HG03103 (cell line): Measurements from ENCODE around the gene MINDY4.
"Not testable (repeated sequence)": the region's sequence is repeated elsewhere in the genome, so short reads cannot be mapped to it uniquely, and the experiment has no call there.

Experiments
- ATAC-seq: cut with Tn5 transposase; IDR thresholded peaks from one replicate; pipeline ENCODE4 v1.9.1; 2021; ENCODE audit warnings: low read depth; ENCODE audit not compliant: unreplicated experiment

Gene MINDY4

DNA sequence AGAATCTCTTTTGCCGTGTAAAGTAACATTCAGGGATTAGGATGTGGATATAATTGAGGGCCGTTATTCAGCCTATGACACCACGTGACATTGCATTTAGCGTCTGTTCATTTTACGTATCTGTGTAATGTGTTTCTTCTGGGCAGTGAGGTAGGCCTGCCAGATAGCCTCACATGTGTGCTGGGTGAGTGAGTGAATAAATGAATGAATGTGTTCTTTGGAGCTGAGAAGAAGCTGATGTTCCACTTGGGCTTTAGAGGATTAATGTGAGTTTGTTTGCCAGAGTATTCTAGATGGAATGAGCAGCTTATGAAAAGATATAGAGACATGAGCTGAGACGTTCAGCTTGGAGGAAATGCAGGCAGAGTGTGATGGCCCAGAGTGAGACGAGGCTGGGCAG is 55.0 kb downstream of the MINDY4 start:
- ATAC-seq: no peak

DNA sequence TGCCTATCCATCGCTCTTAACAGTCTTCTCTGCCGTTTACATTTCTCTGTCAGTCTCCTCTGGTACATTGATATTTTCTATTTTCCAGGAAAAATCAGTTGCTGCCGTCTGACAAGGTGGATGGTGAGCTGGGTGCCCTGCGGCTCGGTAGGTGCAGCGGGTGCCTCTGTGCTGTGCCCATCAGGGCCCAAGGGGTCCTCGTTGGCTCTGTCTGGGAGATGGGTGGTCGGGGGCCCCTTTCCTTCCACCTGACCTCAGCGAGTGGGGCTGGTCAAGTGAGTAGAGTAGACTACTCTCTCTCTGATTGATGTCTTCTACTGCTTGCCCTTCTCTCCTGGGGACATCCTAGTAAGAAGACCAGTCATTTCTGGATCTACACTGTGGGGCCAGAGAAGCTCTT is 57.4 kb downstream of the MINDY4 start:
- ATAC-seq: no peak

DNA sequence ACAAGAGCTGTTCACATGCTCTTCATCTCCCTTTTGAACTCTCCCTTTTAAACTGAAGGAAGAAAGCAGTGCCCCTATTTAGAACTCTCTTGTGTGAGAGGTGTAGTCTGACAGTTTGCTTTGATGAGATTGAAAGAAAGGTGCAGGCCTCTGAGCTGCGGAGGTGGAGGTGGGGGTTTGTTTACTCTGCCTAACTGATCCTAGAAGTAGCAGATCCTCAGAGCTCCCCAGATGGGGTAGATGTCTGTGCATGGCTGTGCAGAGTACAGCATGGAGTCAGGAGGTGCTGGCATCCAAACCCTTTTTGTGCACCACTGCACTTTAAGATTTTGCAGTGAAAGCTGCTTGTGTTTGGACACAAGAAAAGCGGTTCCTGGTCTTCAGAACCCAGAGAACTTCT is 58.3 kb downstream of the MINDY4 start:
- ATAC-seq: no peak

- no peak for ATAC-seq
These were observed 60.0 kb downstream of the MINDY4 start for GRCh38 chr7:30831227-30831626.

DNA sequence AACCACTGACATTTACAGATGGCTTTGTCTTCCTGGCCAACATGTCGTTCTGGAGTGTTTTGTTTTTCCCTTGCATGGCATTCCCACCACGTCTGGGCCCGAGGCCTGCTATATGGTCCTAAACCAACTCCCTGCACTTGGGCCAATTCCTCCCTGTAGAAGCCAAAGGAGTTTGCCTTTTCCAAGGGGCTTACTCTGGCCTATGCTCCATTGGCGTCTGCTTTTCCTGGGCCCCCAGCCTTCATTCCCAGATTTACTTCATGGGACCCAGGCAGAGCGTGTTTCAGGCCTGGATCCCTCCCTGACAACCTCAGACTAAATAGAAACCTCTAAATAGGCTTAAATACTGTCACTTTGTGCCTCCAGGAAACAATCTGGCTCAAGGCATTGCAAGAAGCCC is 60.7 kb downstream of the MINDY4 start:
- ATAC-seq: no peak

DNA sequence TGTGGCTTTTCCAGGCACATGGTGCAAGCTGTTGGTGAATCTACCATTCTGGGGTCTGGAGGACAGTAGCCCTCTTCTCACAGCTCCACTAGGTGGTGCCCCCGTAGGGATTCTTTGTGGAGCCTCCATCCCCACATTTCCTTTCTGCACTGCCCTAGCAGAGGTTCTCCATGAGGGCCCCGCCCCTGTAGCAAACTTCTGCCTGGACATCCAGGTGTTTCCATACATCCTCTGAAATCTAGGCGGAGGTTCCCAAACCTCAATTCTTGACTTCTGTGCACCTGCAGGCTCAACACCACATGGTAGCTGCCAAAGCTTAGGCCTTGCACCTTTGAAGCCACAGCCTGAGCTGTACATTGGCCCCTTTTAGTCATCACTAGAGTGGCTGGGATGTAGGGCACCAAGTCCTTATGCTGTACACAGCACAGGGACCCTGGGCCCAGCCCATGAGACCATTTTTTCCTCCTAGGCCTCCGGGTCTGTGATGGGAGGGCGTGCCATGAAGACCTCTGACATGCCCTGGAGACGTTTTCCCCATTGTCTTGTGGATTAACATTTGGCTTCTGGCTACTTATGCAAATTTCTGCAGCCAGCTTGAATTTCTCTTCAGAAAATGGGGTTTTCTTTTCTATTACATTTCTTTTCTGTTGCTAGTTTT is 62.9 kb downstream of the MINDY4 start:
- not testable (repeated sequence) for ATAC-seq

- no peak for ATAC-seq
These were observed 64.2 kb downstream of the MINDY4 start for GRCh38 chr7:30835396-30835915.

DNA sequence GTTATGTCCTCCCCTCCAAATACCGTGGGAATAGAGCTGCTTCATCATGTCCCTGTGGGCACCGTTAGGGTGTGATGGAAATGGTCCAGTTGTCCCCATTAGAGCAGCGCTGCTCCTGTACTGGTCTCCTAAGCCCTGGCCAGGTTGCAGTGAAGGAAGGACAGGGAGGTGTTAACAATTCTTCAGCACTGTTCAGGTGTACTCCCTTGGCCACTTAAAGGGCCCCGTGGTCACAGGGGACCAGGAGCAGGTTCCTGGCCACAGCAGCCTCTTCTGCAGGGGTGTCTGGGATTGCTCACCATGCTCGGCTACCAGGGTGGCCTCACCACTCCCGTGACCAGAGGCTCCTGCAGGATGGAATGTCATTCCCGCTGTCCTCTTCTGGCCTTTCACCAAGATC is 65.8 kb downstream of the MINDY4 start:
- ATAC-seq: no peak

- no peak for ATAC-seq
These were observed 66.4 kb downstream of the MINDY4 start for GRCh38 chr7:30837581-30837980.

DNA sequence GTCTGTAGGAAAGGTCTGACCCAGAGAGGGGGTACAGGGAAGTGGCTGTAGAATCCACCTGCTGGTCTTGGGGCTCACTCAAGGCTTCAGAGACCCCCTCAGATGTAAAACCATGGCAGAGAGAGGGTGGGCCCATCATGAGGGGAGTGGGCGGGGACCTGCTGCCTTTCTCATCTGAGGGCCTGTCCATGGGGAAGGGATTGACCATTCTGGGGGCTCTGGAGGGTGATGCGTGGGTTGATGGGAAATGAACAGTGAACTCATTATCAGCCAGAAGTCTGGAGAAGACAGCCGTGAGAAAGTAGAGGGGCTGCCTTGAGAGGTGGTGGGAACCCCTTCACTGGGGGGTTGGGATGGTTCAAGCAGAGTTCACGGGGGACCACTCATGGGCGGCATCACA is 66.8 kb downstream of the MINDY4 start:
- no peak for ATAC-seq

GRCh38 chr7:30840141-30841024 is 69.2 kb downstream of the MINDY4 start:
- ATAC-seq: no peak

DNA sequence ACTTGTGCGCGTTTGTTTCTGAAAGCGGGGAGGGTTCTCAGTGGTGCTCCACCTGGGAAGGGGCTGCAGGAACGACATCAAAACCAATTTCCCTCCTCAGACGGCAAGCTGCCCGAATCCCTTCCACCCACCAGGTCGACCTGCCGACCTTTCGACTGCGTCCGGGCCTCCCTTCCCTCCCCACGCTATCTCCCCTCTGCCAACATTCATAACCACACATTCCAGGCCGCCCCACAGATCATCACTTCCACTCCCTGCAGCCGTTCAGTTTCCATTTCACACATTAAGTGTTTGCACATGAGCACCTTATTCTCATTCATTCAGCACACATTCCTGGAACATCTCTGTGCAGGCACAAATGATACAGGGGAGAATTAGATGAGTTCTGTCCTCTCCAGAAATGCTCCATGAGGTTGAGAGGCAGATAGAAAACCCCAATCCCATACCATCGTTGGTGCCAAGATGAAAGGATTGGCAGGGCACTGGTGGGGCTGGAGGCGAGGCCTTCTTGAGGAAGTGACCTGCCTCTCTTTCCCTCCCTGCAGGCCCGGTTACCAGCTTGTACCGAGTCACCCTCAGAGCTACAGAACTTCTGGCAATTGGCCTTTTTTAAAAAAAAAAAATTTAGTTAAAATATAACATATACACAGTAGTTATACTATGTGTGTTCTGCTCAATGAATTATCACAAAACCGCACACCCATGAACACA is 70.0 kb downstream of the MINDY4 start:
- no peak for ATAC-seq

- no peak for ATAC-seq
These were observed 70.8 kb downstream of the MINDY4 start for GRCh38 chr7:30841801-30842541.

DNA sequence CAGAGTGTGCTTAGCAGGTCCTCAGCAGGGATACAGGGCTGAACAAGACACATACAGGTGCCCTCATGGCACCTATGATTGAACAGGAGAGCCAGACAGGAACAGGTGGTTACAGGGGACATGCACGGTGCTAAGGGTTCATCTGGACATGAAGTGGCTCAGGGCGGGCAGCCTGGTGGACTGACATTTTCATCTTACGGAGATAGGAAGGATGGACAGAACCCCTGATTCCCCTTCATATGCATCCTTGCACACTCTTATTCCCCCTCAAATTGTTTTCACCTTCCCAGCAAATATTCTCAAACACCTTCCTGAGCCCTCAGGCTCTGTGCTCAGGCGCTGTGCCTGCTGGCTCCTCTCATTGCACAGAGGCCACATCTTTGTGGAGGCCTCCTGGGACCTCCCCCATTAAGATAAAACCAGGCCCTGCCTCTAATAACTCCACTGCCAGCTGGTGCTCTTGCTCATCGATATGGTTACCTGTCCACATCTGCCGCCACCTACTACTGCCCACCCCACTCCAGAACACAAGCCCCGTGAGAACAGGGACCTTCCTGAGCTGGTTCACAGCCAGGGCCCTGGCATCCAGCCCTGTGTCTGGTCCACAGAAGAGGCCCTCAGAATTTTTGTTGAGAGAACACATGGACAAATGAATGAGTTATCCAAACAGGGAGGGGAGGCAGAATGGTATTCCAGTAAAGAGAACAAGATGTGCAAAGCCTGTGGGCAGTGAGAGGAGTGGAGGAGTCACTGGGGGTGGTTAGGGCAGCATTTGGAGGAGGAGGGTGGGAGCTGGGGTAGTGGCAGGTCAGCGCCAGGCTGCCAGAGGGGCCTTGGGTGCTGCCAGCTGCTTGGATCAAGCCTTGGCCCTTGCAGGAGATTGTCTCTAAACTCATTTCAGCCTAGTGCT is 71.6 kb downstream of the MINDY4 start:
- no peak for ATAC-seq

GRCh38 chr7:30843741-30844482 is 72.7 kb downstream of the MINDY4 start:
- ATAC-seq: no peak

GRCh38 chr7:30844483-30844874 is 73.3 kb downstream of the MINDY4 start:
- no peak for ATAC-seq

- no peak for ATAC-seq
These were observed 73.7 kb downstream of the MINDY4 start for GRCh38 chr7:30844916-30845315.

- ATAC-seq: no peak
These were observed 74.4 kb downstream of the MINDY4 start for GRCh38 chr7:30845426-30846135.
